GM18517 (cell line): Measurements from ENCODE around the gene AKAP3.
A peak's percentile ranks its signal among the peaks of the same experiment; 100 is the strongest.

Source experiments
- ATAC-seq: cut with Tn5 transposase; IDR thresholded peaks from one replicate; pipeline ENCODE4 v1.9.1; 2021; ENCODE audit warnings: mild to moderate bottlenecking, moderate library complexity; ENCODE audit not compliant: unreplicated experiment

AKAP3 gene

DNA sequence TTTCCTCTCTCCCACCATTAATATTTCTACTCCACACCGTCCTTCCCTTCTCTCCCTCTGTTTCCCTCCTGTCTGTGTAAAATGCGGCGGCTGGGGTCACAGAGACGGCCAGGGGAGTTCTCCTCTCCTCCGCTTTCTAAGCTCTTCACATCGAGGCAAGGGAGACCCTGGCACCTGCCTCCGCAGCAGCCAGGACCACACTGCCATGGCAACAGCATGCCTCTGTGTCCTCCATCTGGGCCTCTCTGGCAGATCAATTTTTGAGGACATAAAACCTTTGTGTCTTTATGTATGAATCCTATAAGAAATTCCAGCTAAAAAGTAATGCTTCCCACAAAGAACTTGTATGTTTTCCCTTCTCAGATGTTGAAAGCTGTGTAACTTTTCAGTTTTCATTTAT, 45.4 kb downstream of the AKAP3 start:
- ATAC-seq = no peak

GRCh38 chr12:4595881-4596280, 53.0 kb downstream of the AKAP3 start:
- no peak for ATAC-seq

GRCh38 chr12:4591180-4591687, 57.6 kb downstream of the AKAP3 start:
- ATAC-seq = no peak

DNA sequence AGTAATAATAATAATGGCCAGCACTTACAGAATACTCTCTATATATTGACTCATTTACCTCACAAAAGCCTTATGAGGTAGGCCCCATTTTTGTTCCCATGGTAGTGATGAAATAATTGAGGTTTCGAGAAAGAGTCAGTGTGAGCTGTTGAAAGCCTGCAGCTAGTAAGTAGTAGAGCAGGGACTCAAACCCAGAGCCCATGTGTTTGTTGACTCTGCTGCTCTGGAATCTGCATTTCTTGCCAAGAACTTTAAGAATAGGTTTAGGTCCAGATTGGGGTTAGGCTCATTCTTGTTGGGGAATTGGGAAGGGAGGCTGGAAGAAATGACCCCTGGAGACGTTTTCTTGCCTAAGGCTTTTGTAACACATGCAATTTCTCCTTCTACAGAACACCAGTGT, 58.9 kb downstream of the AKAP3 start:
- no peak for ATAC-seq

DNA sequence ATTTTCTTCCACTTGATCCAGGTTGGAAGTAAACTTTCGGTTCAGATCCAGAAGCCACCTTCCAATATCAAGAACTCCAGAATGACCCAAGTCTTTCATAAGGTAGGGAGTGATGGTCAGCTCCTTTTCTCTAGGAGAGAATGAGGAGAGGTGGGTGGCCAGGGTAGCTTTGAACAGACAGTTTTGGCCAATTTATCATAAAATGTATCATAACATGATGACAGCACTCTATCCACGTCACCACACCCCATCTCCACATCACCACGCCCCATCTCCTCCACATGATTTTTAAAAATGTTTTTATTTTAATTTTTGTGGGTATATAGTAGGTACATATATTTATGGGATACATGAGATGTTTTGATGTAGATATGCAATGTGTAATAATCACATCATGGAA, 59.9 kb downstream of the AKAP3 start:
- no peak for ATAC-seq

DNA sequence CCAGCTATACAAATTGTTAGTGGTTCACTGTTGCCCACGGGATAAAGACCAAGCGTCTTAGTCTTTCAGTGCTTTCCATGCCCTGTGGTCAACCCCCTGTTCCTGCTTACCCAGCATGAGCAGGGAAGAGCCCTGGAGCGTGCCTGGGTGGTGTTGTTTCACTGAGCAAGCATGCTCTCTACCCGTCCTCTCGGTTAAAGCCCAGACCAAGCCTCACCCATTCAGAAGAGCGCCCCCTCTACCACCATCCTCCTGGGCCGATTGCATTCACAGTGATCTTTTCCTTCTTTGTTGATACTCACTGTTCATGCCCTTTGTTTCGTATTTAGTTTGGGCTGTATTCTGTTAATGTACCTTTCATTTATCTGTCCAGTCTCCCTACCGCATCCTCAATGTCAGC, 61.7 kb downstream of the AKAP3 start:
- no peak for ATAC-seq

- no peak for ATAC-seq
These were observed 62.4 kb downstream of the AKAP3 start for GRCh38 chr12:4586500-4586899.

- no peak for ATAC-seq
These were observed 64.0 kb downstream of the AKAP3 start for GRCh38 chr12:4584896-4585295.

GRCh38 chr12:4584281-4584680, 64.6 kb downstream of the AKAP3 start:
- ATAC-seq = no peak

DNA sequence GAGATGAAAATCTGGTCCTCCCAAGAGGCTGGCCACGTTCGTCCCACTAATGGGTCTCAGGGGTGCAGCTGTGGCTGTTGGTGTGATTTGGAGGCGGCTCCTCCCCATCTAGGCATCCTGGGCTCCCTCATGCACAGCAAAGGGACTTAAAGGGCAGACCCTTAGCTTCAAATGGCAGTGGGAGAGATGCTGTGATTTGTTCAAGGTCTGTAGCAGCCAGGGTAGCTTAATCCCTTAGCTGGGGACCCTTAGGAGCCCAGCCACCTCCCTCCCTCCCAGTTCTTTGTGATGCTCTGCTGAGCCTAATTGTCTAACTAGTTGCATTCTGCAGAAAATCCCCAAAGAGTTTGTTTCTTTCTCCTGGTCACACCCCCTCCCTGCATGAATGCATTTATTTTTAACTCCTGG, 68.6 kb downstream of the AKAP3 start:
- ATAC-seq = no peak

GRCh38 chr12:4579305-4580102, 69.3 kb downstream of the AKAP3 start:
- no peak for ATAC-seq

DNA sequence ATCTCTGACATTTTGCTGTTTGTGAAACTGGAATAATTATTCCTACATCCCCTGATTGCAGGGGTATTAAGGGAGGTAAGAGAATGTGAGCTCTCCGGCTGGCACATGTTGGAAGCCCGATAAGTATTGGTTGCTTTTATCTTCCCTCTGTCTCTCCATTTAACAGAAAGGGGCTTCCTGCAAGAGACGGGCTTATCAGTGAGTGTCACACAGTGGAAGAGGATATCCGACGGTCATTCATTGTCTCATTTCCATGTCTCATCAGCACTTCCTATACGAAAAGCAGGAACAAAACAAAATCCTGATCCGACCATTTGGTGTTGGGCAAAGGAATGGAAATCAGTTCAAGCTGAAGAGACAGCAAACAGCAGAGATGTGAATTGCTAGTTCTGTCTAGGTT, 76.2 kb downstream of the AKAP3 start:
- no peak for ATAC-seq

DNA sequence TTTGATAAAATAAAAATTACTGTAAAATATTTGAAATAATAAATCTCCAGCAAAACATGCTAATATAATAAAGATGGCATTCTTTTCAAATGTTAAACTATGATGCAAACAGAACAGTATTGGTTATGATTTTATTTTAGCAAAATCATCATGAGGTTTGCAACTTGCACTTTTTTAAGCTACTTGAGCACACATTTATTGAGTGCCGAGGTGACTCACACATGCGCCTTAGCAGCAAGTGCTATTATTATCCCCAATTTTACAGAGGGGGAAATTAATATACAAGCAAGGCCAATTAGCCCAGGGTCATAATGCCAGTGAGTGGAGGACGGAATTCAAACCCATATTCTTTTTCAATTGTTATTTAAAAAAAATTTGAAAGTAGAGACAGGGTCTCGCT, 79.6 kb downstream of the AKAP3 start:
- ATAC-seq = no peak

DNA sequence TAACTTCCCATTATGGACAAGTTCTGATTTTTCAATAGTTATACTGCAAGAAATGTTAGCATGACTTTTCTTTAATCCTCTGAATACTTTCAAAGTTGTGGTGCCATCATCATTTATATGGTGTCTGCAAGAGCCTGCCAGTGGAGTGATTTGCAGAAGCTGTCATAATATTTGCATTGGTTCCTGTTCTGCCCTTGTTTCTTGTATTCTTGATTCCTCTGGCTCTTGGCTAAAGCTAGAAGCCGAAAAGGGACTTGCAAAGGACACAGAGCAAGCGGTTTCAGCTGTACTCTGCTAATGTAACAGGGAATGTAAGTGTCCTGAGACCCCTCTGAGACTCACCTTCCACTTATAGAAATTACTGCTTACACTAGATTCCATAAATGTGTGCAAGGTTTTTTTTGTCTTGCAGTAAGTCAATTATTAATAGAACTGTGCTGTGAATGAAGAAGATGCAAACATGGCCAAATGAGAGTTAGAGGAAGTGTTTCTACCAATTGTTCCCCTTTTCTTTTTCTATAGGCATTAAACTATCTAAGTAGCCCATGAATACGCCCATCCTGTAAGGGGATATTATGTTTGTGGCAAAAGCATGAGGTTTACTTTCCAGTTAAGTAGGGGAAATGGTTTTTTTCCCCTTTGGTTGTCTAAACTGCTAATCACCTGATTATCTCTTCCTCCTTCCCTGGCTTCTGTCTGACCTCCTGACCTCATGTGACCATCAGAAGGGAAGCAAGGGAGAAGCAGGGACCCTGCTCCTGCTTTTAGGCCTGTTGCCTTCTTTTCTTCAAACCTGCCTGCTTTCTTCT, 81.6 kb downstream of the AKAP3 start:
- ATAC-seq = peak; percentile 51

GRCh38 chr12:4566474-4566873, 82.4 kb downstream of the AKAP3 start:
- ATAC-seq = no peak
